ENCODE data around the gene FBXL12.

DNA sequence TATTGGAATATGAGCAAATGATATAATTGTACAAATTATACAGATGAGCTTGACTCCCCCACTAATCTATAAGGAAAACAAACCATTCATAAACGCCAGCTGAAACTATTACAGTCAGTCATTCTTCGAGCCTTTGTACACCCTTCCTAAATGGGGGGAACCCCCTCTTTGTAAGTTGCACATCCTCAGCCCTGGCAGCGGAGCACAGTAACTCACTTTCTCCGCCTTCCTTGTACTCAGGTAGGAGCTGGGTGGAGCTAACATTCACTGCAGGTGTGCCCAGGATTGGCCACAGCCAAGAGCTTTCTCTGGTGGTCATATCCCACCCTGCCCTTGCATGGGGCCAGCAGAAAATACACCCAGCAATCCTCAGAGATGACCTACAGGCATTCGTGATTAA lies 44.9 kb upstream of the FBXL12 start:
- TF ChIP-seq, protein P1, sequence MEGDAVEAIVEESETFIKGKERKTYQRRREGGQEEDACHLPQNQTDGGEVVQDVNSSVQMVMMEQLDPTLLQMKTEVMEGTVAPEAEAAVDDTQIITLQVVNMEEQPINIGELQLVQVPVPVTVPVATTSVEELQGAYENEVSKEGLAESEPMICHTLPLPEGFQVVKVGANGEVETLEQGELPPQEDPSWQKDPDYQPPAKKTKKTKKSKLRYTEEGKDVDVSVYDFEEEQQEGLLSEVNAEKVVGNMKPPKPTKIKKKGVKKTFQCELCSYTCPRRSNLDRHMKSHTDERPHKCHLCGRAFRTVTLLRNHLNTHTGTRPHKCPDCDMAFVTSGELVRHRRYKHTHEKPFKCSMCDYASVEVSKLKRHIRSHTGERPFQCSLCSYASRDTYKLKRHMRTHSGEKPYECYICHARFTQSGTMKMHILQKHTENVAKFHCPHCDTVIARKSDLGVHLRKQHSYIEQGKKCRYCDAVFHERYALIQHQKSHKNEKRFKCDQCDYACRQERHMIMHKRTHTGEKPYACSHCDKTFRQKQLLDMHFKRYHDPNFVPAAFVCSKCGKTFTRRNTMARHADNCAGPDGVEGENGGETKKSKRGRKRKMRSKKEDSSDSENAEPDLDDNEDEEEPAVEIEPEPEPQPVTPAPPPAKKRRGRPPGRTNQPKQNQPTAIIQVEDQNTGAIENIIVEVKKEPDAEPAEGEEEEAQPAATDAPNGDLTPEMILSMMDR (IDR thresholded peaks at IDR 0.05) = no peak
- TF ChIP-seq POLR2A (IDR thresholded peaks at IDR 0.05; ENCODE audit: low read depth) = no peak

Measured in esophagus muscularis mucosa (tissue), 3 donors.